Mesenchymal stem cell (in vitro differentiated cells and primary cell): Measurements from ENCODE around the gene TIMP4.
A peak's percentile ranks its signal among the peaks of the same experiment; 100 is the strongest.

ENCODE experiments used
- DNase-seq: peaks from one replicate; pipeline ENCODE4 v3.0.0-alpha.2; 2013
- H2AFZ ChIP-seq: one replicate; pipeline ENCODE4 v1.6.1; 2013; ENCODE audit warnings: low read depth, mild to moderate bottlenecking, control low read depth, inconsistent platforms, low read length, moderate library complexity
- H2AK5ac ChIP-seq: 2 replicates; pipeline ENCODE4 v1.6.1; 2013; ENCODE audit warnings: low read length, moderate library complexity, mild to moderate bottlenecking, inconsistent platforms; ENCODE audit not compliant: severe bottlenecking
- H2BK120ac ChIP-seq: one replicate; pipeline ENCODE4 v1.6.1; 2013; ENCODE audit warnings: low read depth, mild to moderate bottlenecking, inconsistent platforms, low read length, moderate library complexity
- H2BK12ac ChIP-seq, 2 experiments: one replicate each; pipeline ENCODE4 v1.6.1; 2013; ENCODE audit warnings: inconsistent platforms in 2 of 2, low read length in 2 of 2, mild to moderate bottlenecking in 2 of 2, moderate library complexity in 2 of 2, control low read depth in 1 of 2
- H2BK15ac ChIP-seq: one replicate; pipeline ENCODE4 v1.6.1; 2013; ENCODE audit warnings: mild to moderate bottlenecking, low read depth, inconsistent platforms; ENCODE audit not compliant: poor library complexity, severe bottlenecking
- H2BK5ac ChIP-seq: 2 replicates; pipeline ENCODE4 v1.6.1; 2013; ENCODE audit warnings: low read depth, mild to moderate bottlenecking, low read length, control low read depth, inconsistent platforms; ENCODE audit not compliant: poor library complexity, severe bottlenecking
- H3K14ac ChIP-seq, 2 experiments: one replicate each; pipeline ENCODE4 v1.6.1; 2013; ENCODE audit warnings: inconsistent platforms in 2 of 2, low read length in 2 of 2, control low read depth in 1 of 2, mild to moderate bottlenecking in 1 of 2, moderate library complexity in 1 of 2
- H3K18ac ChIP-seq, 2 experiments: one replicate each; pipeline ENCODE4 v1.6.1; 2013; ENCODE audit warnings: inconsistent platforms in 2 of 2, low read length in 2 of 2, control low read depth in 1 of 2, low read depth in 1 of 2, mild to moderate bottlenecking in 1 of 2
- H3K23ac ChIP-seq, 2 experiments: one replicate each; pipeline ENCODE4 v1.6.1; 2013; ENCODE audit warnings: inconsistent platforms in 2 of 2, low read length in 2 of 2, mild to moderate bottlenecking in 2 of 2, moderate library complexity in 2 of 2, control low read depth in 1 of 2
- H3K27ac ChIP-seq: 2 replicates; pipeline ENCODE4 v1.5.1; 2013; ENCODE audit warnings: mild to moderate bottlenecking, moderate library complexity, low read length, control low read depth, inconsistent platforms; ENCODE audit not compliant: poor library complexity, severe bottlenecking
- H3K27me3 ChIP-seq, 2 experiments: 2 replicates each; pipeline versions ENCODE4 v1.6.1 to v1.7.0; 2013; ENCODE audit warnings: low read length in 2 of 2, mild to moderate bottlenecking in 2 of 2, moderate library complexity in 2 of 2, control low read depth in 1 of 2, inconsistent platforms in 1 of 2; ENCODE audit not compliant: control insufficient read depth in 1 of 2, insufficient read depth in 1 of 2
- H3K36me3 ChIP-seq, 2 experiments: 2 replicates each; pipeline versions ENCODE4 v1.6.1 to v1.7.0; 2013; ENCODE audit warnings: low read length in 2 of 2, control low read depth in 1 of 2, inconsistent platforms in 1 of 2, low read depth in 1 of 2, mild to moderate bottlenecking in 1 of 2; ENCODE audit not compliant: insufficient read depth in 2 of 2, control insufficient read depth in 1 of 2
- H3K4ac ChIP-seq, 2 experiments: one replicate each; pipeline ENCODE4 v1.6.1; 2013; ENCODE audit warnings: inconsistent platforms in 2 of 2, low read length in 2 of 2, mild to moderate bottlenecking in 2 of 2, moderate library complexity in 2 of 2, control low read depth in 1 of 2, low read depth in 1 of 2
- H3K4me1 ChIP-seq: 2 replicates; pipeline ENCODE4 v1.6.1; 2013; ENCODE audit warnings: low read depth, low read length, control low read depth; ENCODE audit not compliant: control insufficient read depth, insufficient read depth
- H3K4me2 ChIP-seq: 2 replicates; pipeline ENCODE4 v1.6.1; 2013; ENCODE audit warnings: low read length, mild to moderate bottlenecking, inconsistent platforms; ENCODE audit not compliant: poor library complexity, severe bottlenecking
- H3K4me3 ChIP-seq, 2 experiments: 2 replicates each; pipeline versions ENCODE4 v1.5.1 to v1.7.0; 2013; ENCODE audit warnings: low read length in 2 of 2, mild to moderate bottlenecking in 2 of 2, control low read depth in 1 of 2, low read depth in 1 of 2; ENCODE audit not compliant: insufficient read depth in 1 of 2
- H3K79me1 ChIP-seq: replicated peaks from 2 replicates; pipeline ENCODE4 v1.6.1; 2013; ENCODE audit warnings: mild to moderate bottlenecking, control low read depth, low read length, inconsistent platforms; ENCODE audit not compliant: poor library complexity, severe bottlenecking
- H3K9ac ChIP-seq: 2 replicates; pipeline ENCODE4 v1.7.0; 2013; ENCODE audit warnings: mild to moderate bottlenecking, low read length, moderate library complexity
- H3K9me3 ChIP-seq: 2 replicates; pipeline ENCODE4 v1.7.0; 2013; ENCODE audit warnings: mild to moderate bottlenecking, low read length; ENCODE audit not compliant: control insufficient read depth
- H4K8ac ChIP-seq: one replicate; pipeline ENCODE4 v1.6.1; 2013; ENCODE audit warnings: inconsistent platforms, mild to moderate bottlenecking, low read length, moderate library complexity
- H4K91ac ChIP-seq: one replicate; pipeline ENCODE4 v1.6.1; 2013; ENCODE audit warnings: mild to moderate bottlenecking, low read length, inconsistent platforms
- WGBS: methylation state at CpG from one replicate; pipeline ENCODE4 v1.1.7; 2013; ENCODE audit warnings: mixed read lengths; 5-methylcytosine and 5-hydroxymethylcytosine counted together

Gene TIMP4

DNA sequence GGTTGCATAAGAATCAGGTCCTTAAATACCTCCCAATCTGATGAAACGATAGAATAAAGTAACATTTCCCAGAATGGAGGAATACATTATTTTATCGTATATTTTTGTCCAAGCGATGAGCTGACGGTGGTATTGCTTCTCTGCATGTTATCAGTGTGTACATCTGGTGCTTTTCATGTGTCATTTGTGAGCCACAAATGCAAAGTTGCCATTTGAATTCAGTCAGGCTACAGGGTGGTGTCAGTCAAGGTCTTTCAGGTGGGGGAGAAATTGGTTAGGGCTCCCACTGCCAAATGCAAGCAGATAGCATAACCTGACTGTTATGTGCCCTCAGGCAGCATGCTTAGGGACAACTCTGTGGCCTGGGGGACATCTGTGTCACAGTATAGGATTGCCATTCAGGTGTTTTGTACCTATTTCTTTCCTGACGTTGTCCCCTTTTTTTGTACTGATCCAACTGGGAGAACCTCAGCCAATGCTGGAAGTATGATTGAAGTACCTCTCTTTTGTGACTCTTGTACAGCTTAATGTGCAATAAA, 26.5 kb upstream of the TIMP4 start:
- Histone ChIP-seq H3K4me2 (no peak overlapping the region), H3K4me1 (peaks cover 17% of the 10 kb centered on the region), H3K27me3 (no peaks in the 10 kb centered on the region), H3K4ac (peak overlapping the region in 1 of 2 experiments; percentile 31), H3K23ac (no peak overlapping the region), H4K8ac (no peak overlapping the region), H2BK120ac (no peak overlapping the region), H2AK5ac (no peak overlapping the region), H4K91ac (no peak overlapping the region), H3K14ac (no peak overlapping the region), H3K9me3 (no peaks in the 10 kb centered on the region), H3K27ac (no peak overlapping the region), H2BK15ac (no peak overlapping the region), H2BK5ac (no peak overlapping the region), H3K18ac (no peak overlapping the region), H2AFZ (no peak overlapping the region), H3K4me3 (no peak overlapping the region), H2BK12ac (no peak overlapping the region), H3K36me3 (no peaks in the 10 kb centered on the region), H3K79me1 (no peaks in the 10 kb centered on the region), H3K9ac (no peak overlapping the region)
- 99% methylated on average over 5 of the region's 5 CpGs for WGBS
- DNase-seq = no peak

DNA sequence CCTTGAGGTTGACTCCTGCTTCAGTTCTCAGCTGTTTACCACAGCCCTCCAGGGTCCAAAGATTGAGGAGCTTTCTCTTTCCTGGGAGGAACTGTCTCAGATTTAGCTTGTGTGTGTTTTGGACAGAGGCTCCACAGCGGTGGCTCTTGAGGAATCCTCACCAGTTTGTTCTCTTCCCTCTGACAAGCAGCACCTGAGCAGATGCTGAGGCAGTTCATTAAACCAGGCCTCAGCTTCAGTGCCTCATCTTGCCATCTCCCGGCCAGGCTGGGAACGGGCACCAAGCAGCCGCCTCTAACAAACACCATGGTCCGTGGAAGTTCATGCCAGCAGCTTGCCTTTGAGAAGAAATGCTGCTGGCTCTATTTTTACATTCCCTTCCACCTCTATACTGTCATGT, 25.8 kb upstream of the TIMP4 start:
- H4K8ac ChIP-seq = no peak overlapping the region
- H2AK5ac ChIP-seq = no peak overlapping the region
- no peak overlapping the region for H3K27ac ChIP-seq
- no peak overlapping the region for H2BK5ac ChIP-seq
- H2AFZ ChIP-seq = no peak overlapping the region
- no peak overlapping the region for H2BK120ac ChIP-seq
- no peak overlapping the region for H3K4me2 ChIP-seq
- H4K91ac ChIP-seq = no peak overlapping the region
- 100% methylated on average over 5 of the region's 5 CpGs for WGBS
- no peaks in the 10 kb centered on the region for H3K9me3 ChIP-seq
- no peaks in the 10 kb centered on the region for H3K79me1 ChIP-seq
- no peak overlapping the region for H3K9ac ChIP-seq
- peaks cover 22% of the 10 kb centered on the region for H3K4me1 ChIP-seq
- no peak overlapping the region for H2BK12ac ChIP-seq
- H2BK15ac ChIP-seq = peak overlapping the region; percentile 26
- DNase-seq = no peak
- no peaks in the 10 kb centered on the region for H3K36me3 ChIP-seq
- H3K23ac ChIP-seq = no peak overlapping the region
- no peak overlapping the region for H3K18ac ChIP-seq
- no peaks in the 10 kb centered on the region for H3K27me3 ChIP-seq
- H3K4ac ChIP-seq = no peak overlapping the region
- no peak overlapping the region for H3K4me3 ChIP-seq
- no peak overlapping the region for H3K14ac ChIP-seq

DNA sequence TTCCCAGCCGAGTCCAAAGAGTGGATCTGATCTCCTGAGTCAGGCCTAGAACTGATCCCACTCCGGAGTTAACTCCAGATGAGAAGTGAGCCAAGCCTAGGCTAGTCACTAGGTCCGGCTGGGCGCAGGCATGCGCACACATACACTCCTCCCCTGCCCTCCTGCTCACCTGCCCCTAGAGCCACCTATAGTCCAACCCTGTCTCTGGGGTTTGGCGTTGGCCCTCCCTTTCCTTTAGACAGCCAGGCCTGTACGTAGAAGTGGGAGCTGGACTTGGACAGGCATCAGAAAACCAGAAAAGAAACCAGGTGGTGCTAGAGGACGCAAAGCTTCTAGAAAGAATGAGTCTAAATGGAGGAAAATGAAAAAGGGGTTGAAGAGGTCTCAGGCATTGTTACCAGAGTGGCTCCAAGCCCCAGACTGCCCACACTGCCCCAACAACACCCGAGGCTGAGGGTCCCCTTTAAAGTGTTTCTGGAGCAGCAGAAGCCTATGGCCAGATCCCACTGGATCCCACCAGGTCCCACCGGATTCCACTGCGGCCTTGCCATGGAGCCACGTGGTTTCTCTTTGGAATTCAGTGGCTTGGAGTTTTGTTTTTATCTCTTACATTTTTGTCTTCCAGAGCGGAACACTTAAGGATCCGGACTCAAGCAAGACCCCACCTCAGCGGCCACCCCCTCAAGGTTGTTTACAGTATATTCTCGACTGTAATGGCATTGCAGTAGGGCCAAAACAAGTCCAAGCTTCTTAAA, 24.2 kb upstream of the TIMP4 start:
- Histone ChIP-seq H2AK5ac (peak overlapping the region; percentile 34), H3K36me3 (no peaks in the 10 kb centered on the region), H3K79me1 (no peaks in the 10 kb centered on the region), H3K14ac (peak overlapping the region in 1 of 2 experiments; percentile 35), H2BK12ac (peak overlapping the region in 1 of 2 experiments; percentile 37), H2BK5ac (no peak overlapping the region), H3K9ac (no peak overlapping the region), H2BK15ac (no peak overlapping the region), H3K4me1 (peaks cover 22% of the 10 kb centered on the region), H3K4ac (no peak overlapping the region), H3K9me3 (no peaks in the 10 kb centered on the region), H3K4me3 (no peak overlapping the region), H3K23ac (no peak overlapping the region), H3K4me2 (no peak overlapping the region), H4K8ac (no peak overlapping the region), H2BK120ac (no peak overlapping the region), H4K91ac (no peak overlapping the region), H3K18ac (no peak overlapping the region), H2AFZ (no peak overlapping the region), H3K27ac (no peak overlapping the region), H3K27me3 (no peaks in the 10 kb centered on the region)
- DNase-seq = no peak
- WGBS = 93% methylated on average over 16 of the region's 16 CpGs

GRCh38 chr3:12181806-12182205, 23.1 kb upstream of the TIMP4 start:
- H3K4ac ChIP-seq = no peak overlapping the region
- no peak overlapping the region for H2AFZ ChIP-seq
- DNase-seq = no peak
- H2BK15ac ChIP-seq = no peak overlapping the region
- no peak overlapping the region for H2BK120ac ChIP-seq
- peaks cover 20% of the 10 kb centered on the region for H3K4me1 ChIP-seq
- H4K8ac ChIP-seq = no peak overlapping the region
- H3K79me1 ChIP-seq = no peaks in the 10 kb centered on the region
- no peaks in the 10 kb centered on the region for H3K27me3 ChIP-seq
- peak overlapping the region in 1 of 2 experiments; percentile 18 for H2BK12ac ChIP-seq
- H3K18ac ChIP-seq = no peak overlapping the region
- H4K91ac ChIP-seq = no peak overlapping the region
- 97% methylated on average over 2 of the region's 2 CpGs for WGBS
- no peaks in the 10 kb centered on the region for H3K9me3 ChIP-seq
- no peaks in the 10 kb centered on the region for H3K36me3 ChIP-seq
- no peak overlapping the region for H3K4me2 ChIP-seq
- no peak overlapping the region for H3K27ac ChIP-seq
- no peak overlapping the region for H3K14ac ChIP-seq
- no peak overlapping the region for H3K4me3 ChIP-seq
- no peak overlapping the region for H3K9ac ChIP-seq
- H2AK5ac ChIP-seq = no peak overlapping the region
- no peak overlapping the region for H3K23ac ChIP-seq
- H2BK5ac ChIP-seq = no peak overlapping the region
